Osteocyte (in vitro differentiated cells): ENCODE results near the gene GNG8. TPM values are rescaled to one million over a fixed set of nuclear protein-coding genes. Genes with fewer than 3 reads are reported as not detected.
"Not testable (repeated sequence)": the region's sequence is repeated elsewhere in the genome, so short reads cannot be mapped to it uniquely, and the experiment has no call there.

Experiments used
- DNase-seq: peaks from one replicate; pipeline ENCODE4 v3.0.0; 2021; ENCODE audit warnings: mixed read lengths; ENCODE audit not compliant: unreplicated experiment; ENCODE audit errors: extremely low spot score
- H3K27ac Mint-ChIP-seq: one replicate; pipeline ENCODE4 v1.8.0; 2021; ENCODE audit warnings: mild to moderate bottlenecking, mixed read lengths; ENCODE audit not compliant: unreplicated experiment
- H3K27me3 Mint-ChIP-seq: one replicate; pipeline ENCODE4 v1.8.0; 2021; ENCODE audit warnings: mixed read lengths; ENCODE audit not compliant: unreplicated experiment
- H3K36me3 Mint-ChIP-seq: one replicate; pipeline ENCODE4 v1.8.0; 2021; ENCODE audit warnings: mixed read lengths; ENCODE audit not compliant: unreplicated experiment
- H3K4me1 Mint-ChIP-seq: one replicate; pipeline ENCODE4 v1.8.0; 2021; ENCODE audit warnings: mixed read lengths; ENCODE audit not compliant: unreplicated experiment
- H3K4me3 Mint-ChIP-seq: one replicate; pipeline ENCODE4 v1.8.0; 2021; ENCODE audit warnings: mild to moderate bottlenecking, moderate library complexity, mixed read lengths; ENCODE audit not compliant: unreplicated experiment
- H3K9me3 Mint-ChIP-seq: one replicate; pipeline ENCODE4 v1.8.0; 2021; ENCODE audit warnings: mixed read lengths; ENCODE audit not compliant: unreplicated experiment
- CTCF ChIP-seq: fragments of 200-600 bp; sonication (generic); IDR thresholded peaks from 2 replicates; pipeline ENCODE4 v1.5.0; 2021; ENCODE audit warnings: antibody characterized with exemption, mild to moderate bottlenecking, moderate library complexity
- total RNA-seq: library from RNA; stranded (reverse); gene quantifications from 2 replicates; pipeline ENCODE4 v1.2.1, GENCODE V29; 2021

GNG8 gene
- total RNA-seq, 1 donor from 2014 or later: not detected

DNA sequence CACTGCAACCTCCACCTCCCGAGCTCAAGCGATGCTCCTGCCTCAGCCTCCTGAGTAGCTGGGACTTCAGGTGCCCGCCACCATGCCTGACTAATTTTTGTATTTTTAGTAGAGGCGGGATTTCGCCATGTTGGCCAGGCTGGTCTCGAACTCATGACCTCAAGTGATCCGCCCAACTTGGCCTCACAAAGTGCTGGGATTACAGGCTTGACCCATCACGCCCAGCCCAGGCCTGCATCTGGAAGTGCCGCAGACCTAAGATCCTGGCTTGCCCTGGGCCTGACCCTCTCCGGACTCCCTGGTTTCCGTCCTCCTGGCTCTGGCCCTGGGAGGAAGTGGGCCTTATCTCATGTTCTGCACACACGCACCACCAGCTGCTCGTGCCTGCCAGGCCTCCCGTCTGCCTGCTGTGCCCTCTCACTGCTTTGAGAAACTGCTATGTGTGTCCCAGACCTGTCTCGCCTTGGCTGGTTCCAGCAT is 6.4 kb downstream of the GNG8 start:
- DNase-seq: no peak
- peaks cover 3% of the 10 kb centered on the region for H3K27me3 Mint-ChIP-seq
- H3K27ac Mint-ChIP-seq: no peak overlapping the region
- no peaks in the 10 kb centered on the region for H3K36me3 Mint-ChIP-seq
- H3K4me3 Mint-ChIP-seq: no peak overlapping the region
- TF ChIP-seq CTCF: no peak
- H3K4me1 Mint-ChIP-seq: peaks cover 22% of the 10 kb centered on the region
- no peaks in the 10 kb centered on the region for H3K9me3 Mint-ChIP-seq

GRCh38 chr19:46628970-46629369 is 7.0 kb downstream of the GNG8 start:
- not testable (repeated sequence) for DNase-seq, H3K27ac Mint-ChIP-seq, H3K4me3 Mint-ChIP-seq, H3K9me3 Mint-ChIP-seq, H3K36me3 Mint-ChIP-seq, H3K27me3 Mint-ChIP-seq
- peaks cover 24% of the 10 kb centered on the region for H3K4me1 Mint-ChIP-seq

DNA sequence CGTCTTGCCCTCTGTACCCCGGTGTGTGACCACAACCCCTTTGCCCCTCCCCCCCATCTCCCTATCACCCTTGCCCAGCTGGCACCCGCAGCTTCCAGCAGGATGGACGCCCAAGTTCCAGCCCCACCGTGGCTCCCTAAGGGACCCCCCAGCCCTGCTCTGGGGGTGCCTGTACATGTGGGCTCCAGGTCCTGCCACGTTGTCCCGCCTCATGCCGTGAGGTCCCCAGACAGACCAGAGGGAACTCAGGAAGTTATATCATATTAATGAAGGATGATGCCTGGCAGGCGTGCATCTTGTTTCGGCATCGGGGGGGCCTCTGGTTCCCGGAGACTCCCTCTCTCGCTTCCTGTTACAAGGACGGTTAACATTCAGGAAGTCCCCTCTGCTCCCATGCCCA is 9.6 kb downstream of the GNG8 start:
- Mint-ChIP-seq H3K4me1 (peaks cover 27% of the 10 kb centered on the region), H3K27ac (no peak overlapping the region), H3K4me3 (no peak overlapping the region), H3K36me3 (no peaks in the 10 kb centered on the region), H3K27me3 (no peaks in the 10 kb centered on the region), H3K9me3 (no peaks in the 10 kb centered on the region)
- no peak for DNase-seq
- TF ChIP-seq CTCF: no peak

DNA sequence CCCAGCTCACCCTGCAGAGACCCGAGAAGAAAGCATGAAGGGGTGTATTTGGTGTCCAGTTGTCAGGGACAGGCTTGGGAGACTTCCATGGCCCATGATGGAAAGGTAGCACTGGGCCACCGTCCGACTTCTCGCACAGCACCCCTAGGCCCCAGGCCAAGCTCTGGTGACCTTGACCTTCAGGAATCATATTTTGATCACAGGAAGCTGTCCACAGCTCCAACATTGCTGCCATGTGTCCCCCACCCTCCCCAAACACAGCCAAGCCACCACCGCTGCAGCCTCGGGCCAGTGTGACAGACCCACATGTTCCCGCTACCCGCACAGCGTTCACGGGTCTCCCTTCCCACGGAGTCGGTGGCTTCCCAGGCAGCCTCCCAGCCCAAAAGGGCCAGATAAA is 10.3 kb downstream of the GNG8 start:
- no peaks in the 10 kb centered on the region for H3K27me3 Mint-ChIP-seq
- H3K27ac Mint-ChIP-seq: peak overlapping the region; percentile 83
- no peak for DNase-seq
- H3K9me3 Mint-ChIP-seq: no peaks in the 10 kb centered on the region
- peaks cover 32% of the 10 kb centered on the region for H3K4me1 Mint-ChIP-seq
- no peak overlapping the region for H3K4me3 Mint-ChIP-seq
- no peak for TF ChIP-seq CTCF
- H3K36me3 Mint-ChIP-seq: no peaks in the 10 kb centered on the region

- peaks cover 38% of the 10 kb centered on the region for H3K4me1 Mint-ChIP-seq
- H3K27ac Mint-ChIP-seq: peak within 1 kb of the TSS; percentile 83
- H3K36me3 Mint-ChIP-seq: no peaks in the 10 kb centered on the region
- DNase-seq: no peak
- no peaks in the 10 kb centered on the region for H3K9me3 Mint-ChIP-seq
- no peak for TF ChIP-seq CTCF
- H3K27me3 Mint-ChIP-seq: no peaks in the 10 kb centered on the region
- peak within 1 kb of the TSS; percentile 9 for H3K4me3 Mint-ChIP-seq
These were observed 10.9 kb downstream of the GNG8 start, which contains the start of gene PTGIR for GRCh38 chr19:46624958-46625661. TSS of gene PTGIR (minus strand) at chr19:46625089. CDS start at chr19:46624225, 864 bp downstream.
